Mammary epithelial cell (primary cell): ENCODE measurements around the gene LRMDA.

Experiments used
- CTCF ChIP-seq, 2 donors: IDR thresholded peaks in 1 of 2; conservative IDR thresholded peaks in 1 of 2; 2 replicates each; pipeline ENCODE4 v1.5.1; 2011 to 2012; ENCODE audit warnings: inconsistent platforms in 2 of 2, low read length in 2 of 2, mild to moderate bottlenecking in 2 of 2, control low read depth in 1 of 2, low read depth in 1 of 2; ENCODE audit not compliant: insufficient read depth in 1 of 2; ENCODE audit errors: extremely low read depth in 1 of 2
- EZH2 ChIP-seq: IDR thresholded peaks from 2 replicates; pipeline ENCODE4 v1.6.1; 2012; ENCODE audit warnings: low read length, inconsistent platforms, borderline replicate concordance

GRCh38 chr10:76149602-76150138 lies 718.2 kb downstream of the LRMDA start:
- TF ChIP-seq CTCF (conservative IDR thresholded peaks at IDR 0.05 in 1 of 2, IDR thresholded peaks at IDR 0.05 in 1 of 2; ENCODE audit: extremely low read depth in 1 of 2, insufficient read depth in 1 of 2, low read depth in 1 of 2, low read length in 2 of 2) (no peak), EZH2 (no peak)
